ENCODE results near the gene NCR2.

- TF ChIP-seq CTCF (conservative IDR thresholded peaks at IDR 0.05 in 1 of 2, IDR thresholded peaks at IDR 0.05 in 1 of 2; ENCODE audit: extremely low read depth in 1 of 2, insufficient read depth in 1 of 2, low read depth in 1 of 2, low read length in 2 of 2), result no peak
- no peak for TF ChIP-seq EZH2 (IDR thresholded peaks at IDR 0.05; ENCODE audit: borderline replicate concordance, low read length)
Measured at GRCh38 chr6:41326092-41326491, 9.3 kb upstream of the NCR2 start.
